AML-193 (cell line): ENCODE data around the gene BDH1.
A peak's percentile ranks its signal among the peaks of the same experiment; 100 is the strongest.

ENCODE experiments used
- DNase-seq, 2 experiments: peaks; one replicate each; lab custom pipeline; 2025; lab: John Stamatoyannopoulos, UW

The BDH1 gene

DNA sequence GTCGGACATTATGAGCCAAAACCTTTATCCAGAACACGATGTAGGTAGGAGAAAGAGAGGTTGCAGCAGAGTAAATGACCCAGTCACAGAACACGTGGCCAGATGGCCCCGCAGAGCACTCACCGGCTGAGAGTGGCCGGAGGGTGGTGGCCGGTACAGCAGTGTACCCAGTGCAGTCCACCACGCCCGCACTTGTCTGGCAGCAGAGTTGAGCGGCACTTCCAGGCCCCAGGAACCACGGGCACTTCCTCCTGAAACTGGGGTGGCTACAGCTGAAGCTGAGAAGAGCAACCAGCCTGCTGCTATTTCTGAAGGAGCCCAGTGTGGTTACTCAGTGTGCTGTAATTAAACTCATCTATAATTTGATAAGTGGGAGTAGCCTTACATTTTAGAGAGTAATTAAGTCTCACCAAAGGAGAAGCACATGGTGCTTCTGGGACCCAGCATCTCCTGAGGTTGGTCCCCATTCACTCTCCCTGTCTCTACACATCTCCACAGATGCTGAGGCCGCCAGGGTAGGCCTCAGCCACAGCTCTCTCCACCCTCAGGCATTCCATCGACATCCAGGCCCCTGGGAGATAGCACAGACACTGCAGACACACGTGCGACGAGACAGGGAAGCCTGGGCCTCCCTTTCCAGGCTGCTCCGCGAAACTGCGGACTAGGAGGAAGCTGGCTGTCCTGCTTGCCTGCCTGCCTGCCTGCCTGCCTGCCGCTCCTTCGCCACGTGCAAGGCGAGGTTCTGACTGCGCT is 49.8 kb downstream of the BDH1 start:
- no peak for DNase-seq

DNA sequence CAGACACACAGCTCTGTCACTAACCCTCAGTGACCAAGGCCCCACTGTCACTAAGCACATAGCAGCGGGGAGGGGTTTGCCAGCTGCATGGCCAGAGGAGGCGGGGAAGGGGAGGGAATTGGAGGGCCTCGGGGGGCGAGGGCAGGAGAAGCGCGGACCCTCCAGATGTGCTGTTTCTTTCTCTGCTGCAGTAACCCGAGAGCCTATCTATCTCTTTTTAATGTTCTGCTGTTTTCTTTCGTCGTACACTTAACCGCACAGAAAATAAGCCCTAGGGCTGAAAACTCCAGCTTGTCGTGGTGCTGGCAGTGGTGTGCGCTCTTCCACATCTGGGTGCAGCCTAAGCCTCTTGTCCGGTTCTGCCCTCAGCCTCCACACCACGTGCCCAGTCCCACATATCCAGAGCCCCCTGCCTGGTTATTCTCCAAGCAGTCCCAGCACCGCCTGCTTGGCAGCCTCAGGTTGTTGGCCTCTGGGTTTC is 51.1 kb downstream of the BDH1 start:
- DNase-seq, result no peak

DNA sequence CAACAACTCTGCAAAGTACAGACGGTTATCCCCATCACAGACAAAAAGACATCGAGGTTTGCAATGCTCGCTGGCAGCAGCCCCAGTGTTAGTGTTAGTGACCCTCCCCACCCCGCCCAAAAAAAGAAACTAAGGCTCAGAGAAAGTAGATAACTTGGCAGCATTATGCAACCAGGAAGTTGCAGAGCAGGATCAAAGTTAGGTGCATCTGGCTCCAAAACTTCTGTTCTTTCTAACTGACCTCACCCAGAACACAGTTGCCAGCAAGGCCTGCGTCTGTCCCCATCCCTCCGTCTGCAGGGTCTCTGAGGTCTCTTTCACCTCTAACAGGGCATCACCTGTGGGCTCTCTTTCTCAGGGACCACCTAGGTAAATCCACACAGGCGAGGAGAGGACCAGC is 51.5 kb downstream of the BDH1 start:
- DNase-seq, result no peak

DNA sequence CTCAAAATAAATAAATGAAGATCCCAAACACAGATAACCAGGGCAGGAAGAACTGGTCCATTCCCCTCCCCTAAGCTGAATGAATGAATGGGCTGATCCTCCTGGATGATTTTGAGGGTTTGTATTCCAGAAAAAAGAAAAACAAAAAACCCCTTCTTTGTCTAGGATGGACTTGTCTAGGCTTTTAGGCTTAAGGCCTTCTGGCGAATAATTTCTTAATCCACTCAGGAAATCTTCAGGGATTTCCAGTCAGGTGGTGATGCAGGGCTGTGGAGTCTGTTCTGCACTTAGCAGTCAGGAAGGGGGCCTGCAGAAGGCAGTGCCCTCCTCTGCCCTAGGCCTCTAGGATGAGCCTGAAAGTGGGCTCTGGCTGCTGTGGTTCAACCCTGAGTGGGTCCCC is 52.1 kb downstream of the BDH1 start:
- DNase-seq, result no peak

DNA sequence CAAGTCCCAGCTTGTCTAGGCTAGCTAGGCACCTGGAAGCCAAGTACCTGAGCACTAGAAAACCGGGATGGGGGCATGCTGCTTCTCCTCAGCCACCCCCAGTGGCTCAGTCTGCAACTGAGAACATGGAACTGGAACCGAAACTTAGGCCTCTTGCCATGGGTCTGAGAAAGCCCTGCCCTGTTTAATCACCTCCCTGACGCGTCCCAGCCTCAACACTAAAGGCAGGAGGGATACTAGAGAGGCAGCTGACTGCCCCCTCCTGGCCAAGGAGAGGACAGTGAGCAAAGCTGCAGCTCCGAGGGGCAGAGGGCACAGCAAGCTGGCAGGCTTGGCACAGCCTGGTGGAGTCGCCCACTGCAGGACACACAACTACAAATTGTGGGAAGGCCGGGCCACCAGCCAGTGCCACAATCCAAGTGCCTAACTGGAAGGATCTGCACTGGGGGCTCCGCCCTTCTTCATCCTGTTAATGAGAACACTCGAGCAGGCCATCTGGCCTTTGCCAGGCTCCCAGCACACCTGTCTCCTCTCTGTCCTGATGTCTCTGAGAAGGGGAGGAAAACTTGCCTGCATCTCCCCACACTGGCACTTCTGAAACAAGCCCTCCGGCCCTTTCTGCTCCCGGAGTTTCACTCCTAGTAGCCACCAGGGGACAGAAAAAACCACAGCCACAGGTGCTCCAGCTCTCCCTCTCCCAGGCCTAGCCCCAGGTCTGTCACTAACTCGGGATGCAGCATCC is 53.7 kb downstream of the BDH1 start:
- peak; percentile 56 to 65 for DNase-seq

DNA sequence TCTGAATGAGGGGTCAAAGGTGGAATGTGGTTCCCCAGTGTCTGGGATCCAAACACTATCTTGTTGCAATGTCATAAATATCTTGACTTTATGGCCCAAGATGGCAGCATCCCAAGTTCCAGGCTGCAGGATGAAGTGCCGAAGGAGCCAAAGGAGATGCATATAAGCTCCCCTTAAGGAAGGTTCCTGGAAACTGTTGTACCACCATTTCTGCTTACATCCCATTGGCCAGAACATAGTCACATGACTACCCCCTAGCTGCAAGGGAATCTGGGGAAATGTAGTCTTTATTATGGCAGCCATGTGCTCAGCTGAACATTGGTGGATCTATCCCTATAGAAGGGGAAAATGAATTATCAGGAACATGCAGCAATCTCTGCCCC is 54.3 kb downstream of the BDH1 start:
- no peak for DNase-seq

DNA sequence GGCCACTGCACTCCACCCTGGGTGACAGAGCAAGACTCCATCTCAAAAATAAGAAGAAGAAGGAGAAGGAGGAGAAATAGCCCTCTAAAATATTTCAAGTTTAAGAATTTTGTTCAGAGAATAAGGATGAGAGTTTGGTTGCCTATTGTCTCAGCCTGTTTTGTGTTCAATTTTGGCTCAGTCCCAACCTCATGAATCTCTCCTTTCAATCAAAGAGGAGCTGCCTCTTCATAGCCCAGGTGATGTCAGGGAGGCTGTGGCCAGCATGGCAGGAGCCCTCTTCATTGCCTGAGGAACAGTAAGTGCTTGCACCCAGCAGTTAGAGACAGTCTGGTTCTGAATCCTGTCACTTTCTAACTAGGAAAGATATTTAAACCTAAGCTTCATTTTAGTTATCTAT is 55.0 kb downstream of the BDH1 start:
- no peak for DNase-seq

DNA sequence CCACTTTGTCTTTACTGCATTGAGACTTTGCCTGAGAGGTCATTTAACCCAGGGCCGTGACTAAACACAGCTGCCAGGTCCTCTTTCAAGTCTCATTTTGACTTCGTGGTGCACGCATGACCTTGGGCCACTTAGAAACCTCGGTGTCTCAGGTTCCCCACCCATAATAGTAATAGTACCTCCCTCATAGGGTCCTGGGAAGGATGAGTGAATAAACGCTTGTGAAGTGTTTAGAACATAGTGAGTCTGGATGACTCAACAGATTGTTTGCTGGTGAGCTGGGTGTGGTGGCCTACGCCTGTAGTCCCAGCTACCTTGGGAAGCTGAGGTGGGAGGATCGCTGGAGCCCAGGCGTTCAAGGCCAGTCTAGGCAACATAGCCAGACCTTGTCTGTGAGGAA is 56.3 kb downstream of the BDH1 start:
- no peak for DNase-seq

DNA sequence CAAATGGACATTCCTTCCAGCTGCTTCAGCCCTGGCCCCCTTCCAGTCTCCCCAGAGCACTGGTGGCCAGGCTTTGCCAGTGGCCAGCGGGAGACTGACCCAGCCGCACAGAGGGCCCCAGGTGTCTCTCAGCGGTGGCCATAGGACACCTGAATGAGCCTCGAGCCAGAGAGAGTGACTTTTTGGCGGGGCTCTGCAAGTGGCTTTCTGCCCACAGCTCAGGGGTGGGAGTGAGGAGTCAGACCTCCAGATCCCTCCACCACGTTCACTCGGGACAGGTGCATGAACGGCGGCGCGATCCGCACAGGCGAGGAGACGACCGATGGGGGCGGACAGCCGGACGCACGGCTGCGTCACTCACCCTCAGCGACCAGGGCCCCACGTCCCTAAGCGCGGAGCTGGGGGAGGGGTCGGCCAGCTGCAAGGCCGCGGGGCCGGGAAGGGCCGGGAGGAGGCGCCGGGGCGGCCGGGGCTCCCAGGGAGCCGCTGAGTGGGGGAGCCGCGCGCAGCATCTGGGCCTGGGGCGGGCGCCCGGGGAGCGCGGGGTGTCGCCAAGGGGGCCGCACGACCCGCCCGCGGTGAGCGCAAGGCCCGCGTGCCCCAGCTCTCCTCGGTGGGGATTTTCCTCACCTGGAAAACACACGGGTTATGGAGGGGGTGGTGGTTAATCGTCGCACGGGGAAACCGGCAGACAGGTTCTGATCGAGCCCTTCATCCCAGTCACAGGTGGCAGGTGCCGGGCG is 57.1 kb downstream of the BDH1 start:
- DNase-seq, result no peak

DNA sequence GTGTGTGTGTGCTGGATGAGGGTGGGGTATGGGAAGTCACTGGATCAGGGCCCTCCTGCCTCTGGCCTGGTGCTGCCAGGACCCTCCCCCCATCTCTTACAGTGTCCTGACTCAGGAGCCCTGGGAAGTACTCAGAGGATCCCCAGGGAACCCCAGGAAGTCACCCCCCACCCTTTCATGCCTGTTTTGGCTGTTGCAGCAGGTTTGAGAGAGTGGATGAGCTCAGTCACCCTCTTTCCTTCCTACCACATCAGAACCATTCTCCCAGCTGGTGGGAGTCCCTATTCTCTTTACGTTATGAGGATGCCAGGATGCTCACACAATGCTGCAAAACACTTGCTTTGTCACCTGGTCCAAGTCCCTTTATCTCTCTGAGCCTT is 59.0 kb downstream of the BDH1 start:
- no peak for DNase-seq

DNA sequence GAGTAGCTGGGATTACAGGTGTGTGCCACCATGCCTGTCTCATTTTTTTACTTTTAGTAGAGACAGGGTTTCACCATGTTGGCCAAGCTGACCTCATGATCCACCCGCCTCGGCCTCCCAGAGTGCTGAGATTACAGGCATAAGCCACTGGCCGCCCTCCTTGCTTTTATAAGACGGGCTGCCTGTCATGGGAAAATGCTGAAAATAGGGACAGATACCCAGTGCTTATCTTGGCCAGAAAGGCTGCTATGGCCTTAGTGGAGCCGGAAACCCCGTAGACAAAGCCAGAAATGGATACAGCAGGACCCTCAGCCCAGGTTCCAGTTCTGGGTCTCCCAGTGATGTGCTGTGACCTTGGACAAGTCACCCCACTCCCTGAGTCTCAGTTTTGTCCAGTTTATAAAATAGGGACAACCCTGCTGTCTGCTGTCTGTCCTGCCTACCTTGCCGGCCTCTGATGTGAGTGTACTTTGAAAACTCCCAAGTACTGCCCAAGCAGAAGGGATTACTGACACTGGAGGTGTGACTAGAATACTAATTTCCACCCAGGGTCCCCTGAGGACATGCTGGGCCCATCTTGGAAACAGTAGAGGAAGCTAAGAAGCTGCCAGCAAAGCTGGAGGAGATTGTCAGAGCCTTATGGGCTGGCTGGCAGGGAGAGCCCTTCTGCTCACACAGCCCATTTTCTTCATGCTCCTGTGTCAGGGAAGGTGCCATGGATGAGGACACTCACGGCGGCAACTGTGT is 59.6 kb downstream of the BDH1 start:
- DNase-seq, result no peak

DNA sequence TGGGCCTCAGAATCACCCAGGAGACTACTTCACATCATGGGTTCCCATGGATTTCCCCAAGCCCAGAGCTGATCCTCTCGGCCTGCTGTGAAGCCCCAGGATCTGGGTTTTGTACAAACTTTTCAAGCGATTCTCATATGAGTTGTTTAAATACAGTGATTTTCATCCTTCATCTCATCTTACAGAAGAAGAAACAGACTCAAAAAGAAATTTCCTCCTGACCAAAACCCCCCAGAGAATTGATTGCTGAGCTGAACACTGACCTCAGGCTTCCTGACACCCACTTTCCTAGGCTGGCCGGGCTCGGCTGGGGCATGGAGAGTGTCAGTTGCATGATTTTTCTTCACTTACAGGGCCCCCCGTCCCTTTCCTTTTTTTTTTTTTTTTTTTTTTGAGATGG is 60.3 kb downstream of the BDH1 start:
- no peak for DNase-seq

DNA sequence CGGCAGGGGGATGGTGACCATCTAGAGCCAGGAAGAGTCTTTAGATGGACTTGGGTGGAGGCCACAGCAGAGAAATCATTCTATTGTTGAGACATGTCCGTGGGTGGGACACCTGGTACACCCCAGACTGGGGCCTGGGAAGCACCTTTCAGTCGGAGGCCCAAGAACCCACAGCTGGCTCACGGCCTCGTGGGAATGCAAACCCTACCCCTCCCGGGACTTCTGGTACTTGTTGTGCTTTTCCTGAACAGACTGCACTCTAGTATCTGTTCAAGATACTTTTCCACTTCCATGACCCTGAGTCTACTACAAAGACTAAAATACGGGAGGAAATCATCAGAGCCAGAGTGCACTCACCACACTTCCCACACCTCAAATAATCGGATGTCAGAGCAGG is 60.7 kb downstream of the BDH1 start:
- DNase-seq, result no peak

DNA sequence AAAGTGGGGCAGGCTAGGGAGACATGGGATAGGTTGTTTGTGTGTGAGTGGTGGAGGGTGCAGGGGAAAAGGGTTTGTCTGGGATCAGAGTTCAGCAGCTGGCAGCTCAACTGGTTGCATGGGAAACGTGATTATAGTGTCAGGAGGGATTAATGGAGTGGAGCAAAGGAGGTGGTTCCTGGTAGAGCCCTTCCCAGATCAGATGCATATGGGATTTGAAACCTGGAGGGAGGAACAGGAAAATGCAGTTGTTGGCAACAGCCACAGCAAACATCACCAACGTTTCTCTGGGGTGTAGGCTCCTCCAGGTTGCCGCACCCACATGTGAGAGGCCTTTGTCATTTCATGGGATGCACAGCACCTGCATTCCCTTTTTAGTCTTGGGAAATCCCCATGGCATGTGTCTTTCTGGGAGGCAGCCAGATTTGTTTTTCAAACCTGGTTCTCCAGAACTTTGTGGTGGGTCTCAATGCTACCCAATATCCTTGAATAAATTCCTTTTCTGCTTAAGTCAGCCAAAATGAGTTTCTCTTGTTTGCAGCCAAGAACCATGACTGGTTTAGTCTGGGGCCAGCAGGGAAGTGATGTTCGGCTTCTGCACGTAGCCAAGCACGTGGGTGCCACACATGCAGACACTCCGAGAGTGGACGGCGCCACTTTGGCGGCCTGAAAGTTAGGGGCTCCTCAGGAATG is 61.3 kb downstream of the BDH1 start:
- DNase-seq, result no peak

DNA sequence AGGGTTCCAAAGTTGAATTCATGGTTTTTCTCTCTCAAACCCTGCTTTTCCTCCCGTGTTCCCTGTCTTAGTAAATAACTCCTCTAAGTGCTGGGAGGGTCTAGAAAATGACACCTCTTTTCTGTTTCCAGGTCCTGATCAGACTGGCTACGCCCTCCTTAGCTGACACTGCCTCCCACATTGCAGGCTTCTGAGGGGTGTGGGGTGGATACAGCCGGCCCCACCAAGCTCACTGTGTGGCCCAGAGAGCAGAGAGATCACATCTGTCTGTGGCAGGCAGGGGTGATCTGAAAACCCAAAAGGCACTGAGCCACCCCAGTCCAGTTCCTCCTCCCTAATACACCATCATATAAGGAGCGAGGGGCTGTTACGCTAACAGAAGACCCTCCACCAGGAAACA is 62.7 kb downstream of the BDH1 start:
- DNase-seq, result no peak

DNA sequence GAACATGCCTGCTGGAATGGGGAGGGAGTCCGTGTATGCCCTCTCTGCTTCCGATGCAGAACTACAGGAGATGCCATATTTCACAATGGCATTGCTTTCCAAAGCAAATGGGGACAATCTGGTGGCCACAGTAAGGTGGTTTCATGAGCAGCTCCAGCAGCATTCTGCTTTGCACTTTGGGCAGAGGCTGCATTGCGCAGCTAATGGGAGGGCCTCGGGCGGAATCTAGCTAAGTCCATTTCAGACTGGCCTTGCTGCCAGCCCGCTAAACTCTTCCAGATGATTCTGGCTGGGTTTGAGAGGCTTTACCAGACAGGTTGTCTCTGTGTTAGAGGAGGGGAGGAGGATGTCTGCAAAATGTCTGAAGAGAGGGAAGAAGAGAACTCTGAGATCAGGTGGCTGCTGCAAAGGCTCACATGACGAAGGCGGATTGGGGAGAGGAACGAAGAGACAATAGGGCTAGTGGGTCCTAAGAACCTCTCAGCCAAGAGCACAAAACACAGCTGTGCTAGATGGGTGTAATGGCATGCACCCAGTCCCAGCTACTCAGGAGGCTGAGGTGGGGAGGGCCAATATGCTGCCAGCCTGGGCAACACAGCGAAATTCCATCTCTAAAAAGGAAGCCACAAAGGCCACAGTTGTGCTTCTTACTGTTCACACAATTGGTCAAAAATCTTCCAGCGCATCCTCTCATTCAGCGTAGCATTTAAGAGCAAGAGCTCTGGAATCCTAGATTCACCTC is 63.7 kb downstream of the BDH1 start:
- no peak for DNase-seq

DNA sequence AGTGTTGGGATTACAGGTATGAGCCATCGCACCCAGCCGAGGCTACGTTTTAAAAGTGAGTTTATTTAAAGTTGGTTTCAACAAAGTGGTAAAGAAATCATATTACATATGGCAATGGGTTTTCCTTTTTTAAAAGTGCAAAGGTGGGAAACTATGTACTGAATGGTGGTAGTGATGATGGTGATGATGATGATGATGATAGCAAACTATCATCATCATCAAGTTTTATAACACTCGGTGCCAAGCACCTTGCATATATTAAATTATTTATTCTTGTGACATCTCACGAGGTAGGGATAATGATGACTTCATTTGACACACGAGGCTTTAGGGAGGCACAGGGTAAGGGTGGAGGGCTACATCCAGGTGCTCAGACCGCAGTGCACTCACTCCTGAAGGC is 64.3 kb downstream of the BDH1 start:
- no peak for DNase-seq

DNA sequence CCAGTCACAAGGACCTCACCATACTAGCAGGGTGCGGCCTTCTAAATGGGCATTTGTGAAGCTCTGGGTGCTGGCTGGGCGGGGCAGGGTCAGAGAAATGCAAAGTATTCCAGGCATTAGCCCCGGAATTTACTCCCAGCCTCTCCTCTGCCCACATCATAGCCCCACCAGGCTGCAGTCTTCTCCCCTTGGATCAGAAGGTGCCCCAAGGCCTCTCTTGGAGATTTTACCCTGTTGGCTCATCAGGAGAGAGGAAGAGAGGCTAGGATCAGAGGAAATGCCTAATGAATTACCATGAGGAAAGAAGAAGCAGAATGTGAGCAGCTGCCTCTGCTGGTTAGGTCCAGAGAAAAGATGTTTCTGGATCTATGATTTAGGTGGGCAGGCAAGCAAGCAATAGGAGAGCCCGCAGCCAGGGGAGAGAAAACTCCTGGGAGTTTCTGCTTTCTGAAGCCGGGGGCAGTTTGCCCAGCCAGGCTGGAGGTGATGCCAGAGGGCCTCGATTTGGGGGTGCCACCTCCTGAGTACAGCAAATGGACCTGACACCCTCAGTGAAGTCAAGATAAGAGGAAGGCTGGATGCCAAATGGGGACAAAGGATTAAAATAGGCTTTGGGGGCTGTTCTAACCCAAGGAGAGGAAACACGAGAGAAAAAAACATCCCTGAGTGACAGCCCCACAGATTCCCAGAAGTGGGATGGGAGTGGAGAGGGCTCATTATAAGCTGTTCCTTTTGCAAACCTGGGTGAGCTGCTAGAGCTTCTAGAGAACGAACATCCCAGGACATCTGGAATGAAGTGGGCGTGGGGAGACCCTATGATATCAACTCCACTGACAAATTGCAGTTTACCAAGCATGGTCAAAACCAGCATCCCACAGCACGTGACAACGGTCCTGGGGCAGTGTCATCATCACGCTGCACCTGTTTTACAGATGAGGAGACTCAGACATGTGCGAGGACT is 65.4 kb downstream of the BDH1 start:
- no peak for DNase-seq

DNA sequence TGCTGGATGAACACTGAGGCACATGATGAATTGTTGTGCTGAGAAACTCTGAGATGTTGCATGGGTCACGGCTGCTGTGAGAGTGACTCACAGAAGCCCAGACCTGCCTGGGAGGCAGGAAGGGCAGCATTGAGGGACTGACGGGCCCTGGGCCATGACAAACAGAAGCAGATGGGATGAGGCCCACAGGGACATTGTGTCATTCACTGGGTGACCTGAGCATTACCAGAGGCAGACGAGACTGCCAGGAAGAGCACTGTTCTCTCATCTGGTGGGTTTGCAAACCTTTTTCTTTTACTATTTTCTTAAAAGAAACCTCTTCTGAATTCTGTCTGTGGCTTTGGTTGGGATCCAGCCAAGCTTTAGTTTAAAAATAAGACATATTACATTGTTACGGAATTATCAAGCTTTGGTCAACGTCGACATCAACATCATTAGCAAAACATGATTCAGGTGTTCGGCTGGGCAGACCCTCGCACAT is 67.8 kb downstream of the BDH1 start:
- DNase-seq, result no peak

DNA sequence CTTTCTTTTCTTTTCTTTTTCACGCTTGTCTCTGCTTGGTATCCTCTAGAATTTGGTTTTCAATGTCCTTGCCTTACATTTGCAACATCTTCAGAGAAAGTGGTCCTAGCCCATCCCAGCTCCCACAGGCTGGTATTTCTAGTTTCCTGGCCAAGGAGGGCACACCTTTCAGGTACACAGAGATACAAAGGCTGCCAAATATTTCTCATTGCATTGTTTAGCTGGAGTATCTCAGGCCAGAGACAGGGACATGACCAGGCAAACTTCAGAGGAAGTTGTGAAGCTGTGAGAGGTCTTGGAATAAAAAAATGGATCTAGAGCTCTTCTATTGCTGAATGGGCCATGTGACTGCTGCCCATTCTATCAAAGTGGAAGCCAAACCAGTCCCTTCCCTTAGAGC is 68.9 kb downstream of the BDH1 start:
- DNase-seq, result no peak
